Peyer's patch (tissue), 4 donors: ENCODE measurements around the gene WRAP73.

Experiments
- POLR2A ChIP-seq, 2 donors: fragments of 450-650 bp; IDR thresholded peaks; one replicate each; pipeline ENCODE4 v1.5.1; 2017; ENCODE audit warnings: antibody characterized with exemption in 2 of 2, mild to moderate bottlenecking in 2 of 2, moderate library complexity in 2 of 2
- TF ChIP-seq, protein P1 (sequence below), 6 experiments: fragments of 450-650 bp in 4 of 6; fragments of 200-600 bp in 2 of 6; sonication (generic) in 1 of 6; IDR thresholded peaks; one replicate each; pipeline ENCODE4 v1.5.1; 2017 to 2019; ENCODE audit warnings: antibody characterized with exemption in 6 of 6, mild to moderate bottlenecking in 3 of 6, moderate library complexity in 1 of 6

DNA sequence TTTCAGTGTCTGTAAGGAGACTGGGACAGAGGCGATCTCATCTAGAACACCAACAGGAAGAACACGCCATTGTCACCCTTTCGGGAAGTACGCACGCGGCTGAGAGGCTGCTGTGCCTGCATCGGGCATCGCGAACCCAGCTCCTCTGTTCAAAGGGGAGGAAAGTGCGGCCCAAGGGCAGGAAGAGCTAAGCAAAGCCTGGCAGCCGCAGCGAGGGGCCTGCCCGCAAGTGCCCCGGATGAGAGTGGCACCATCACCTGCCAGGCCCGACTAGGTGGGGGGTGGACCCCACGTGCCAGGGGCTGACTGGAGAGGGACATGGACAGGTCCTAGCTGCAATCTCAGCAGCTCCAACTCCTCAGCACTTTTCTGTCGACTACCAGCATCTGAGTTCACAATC is 17.6 kb downstream of the WRAP73 start:
- TF ChIP-seq, protein P1, sequence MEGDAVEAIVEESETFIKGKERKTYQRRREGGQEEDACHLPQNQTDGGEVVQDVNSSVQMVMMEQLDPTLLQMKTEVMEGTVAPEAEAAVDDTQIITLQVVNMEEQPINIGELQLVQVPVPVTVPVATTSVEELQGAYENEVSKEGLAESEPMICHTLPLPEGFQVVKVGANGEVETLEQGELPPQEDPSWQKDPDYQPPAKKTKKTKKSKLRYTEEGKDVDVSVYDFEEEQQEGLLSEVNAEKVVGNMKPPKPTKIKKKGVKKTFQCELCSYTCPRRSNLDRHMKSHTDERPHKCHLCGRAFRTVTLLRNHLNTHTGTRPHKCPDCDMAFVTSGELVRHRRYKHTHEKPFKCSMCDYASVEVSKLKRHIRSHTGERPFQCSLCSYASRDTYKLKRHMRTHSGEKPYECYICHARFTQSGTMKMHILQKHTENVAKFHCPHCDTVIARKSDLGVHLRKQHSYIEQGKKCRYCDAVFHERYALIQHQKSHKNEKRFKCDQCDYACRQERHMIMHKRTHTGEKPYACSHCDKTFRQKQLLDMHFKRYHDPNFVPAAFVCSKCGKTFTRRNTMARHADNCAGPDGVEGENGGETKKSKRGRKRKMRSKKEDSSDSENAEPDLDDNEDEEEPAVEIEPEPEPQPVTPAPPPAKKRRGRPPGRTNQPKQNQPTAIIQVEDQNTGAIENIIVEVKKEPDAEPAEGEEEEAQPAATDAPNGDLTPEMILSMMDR (IDR thresholded peaks at IDR 0.05): no peak
- no peak for TF ChIP-seq POLR2A (IDR thresholded peaks at IDR 0.05)
